SIG-M5 treated with dmso at 0.1 percent for 504 hours (cell line): ENCODE data around the gene KRT27.

Experiments used
- DNase-seq: peaks from one replicate; lab custom pipeline; 2025; ENCODE audit not compliant: unreplicated experiment; lab: John Stamatoyannopoulos, UW

Gene KRT27

GRCh38 chr17:40809721-40810421, 27.5 kb upstream of the KRT27 start:
- no peak for DNase-seq

DNA sequence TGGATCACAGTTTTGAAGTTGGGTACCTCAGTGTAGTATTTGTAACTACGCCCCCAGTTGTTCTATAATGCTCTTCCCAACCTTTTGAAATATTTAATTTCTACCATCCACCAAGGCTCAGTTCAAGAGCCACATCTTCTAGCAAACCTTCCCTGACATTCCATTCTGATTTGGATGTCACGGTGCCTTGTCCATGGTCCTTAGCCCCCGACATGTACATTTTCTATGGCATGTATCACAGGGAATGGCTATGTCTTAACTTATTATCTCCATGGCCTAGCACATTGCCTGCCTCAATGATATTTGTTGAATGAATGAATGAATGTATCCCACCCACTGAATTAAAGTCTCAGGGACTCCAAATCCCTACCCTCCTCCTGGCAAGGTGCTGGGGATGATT, 23.8 kb upstream of the KRT27 start:
- no peak for DNase-seq

DNA sequence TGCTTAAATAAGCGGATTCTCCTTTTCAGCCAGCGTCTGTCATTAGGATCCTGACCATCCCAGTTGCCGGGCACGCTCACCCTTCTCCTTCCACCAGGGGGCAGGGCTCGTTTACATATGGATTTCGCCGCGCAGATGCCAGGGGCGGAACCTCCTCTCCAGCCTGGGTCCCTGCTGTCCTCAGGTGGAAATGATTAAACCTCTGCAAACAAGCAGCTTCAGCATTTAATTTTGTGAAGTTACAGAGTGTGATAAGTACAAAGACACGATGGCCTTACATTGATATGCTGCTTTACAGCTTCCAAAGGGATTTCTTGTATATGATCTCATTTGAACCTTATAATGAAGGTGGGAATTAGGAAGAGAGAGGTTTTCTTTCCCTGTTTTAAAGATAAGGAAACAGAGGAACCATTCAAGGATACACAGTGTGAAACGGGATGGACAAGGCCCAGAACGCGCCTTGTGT, 21.3 kb upstream of the KRT27 start:
- peak; percentile 68 for DNase-seq

DNA sequence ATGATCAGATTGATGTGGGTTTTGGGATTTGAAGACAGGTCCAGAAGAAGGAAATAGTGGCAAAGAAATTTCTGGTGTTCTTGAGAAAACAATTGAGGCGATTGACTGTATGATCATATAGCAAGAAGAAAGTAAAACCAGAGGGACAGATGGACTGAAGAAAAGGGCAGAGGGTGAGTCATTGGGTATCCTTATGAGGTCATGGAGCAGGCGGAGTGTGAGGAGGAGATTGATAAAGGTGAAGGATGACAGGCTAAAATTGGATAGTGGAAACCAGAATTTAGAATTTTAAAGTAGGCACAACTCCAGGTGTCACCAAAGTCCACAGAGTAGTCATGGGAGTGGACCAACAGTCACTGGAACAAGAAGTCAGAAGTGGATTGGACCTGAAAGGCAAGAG, 18.8 kb upstream of the KRT27 start:
- no peak for DNase-seq

DNA sequence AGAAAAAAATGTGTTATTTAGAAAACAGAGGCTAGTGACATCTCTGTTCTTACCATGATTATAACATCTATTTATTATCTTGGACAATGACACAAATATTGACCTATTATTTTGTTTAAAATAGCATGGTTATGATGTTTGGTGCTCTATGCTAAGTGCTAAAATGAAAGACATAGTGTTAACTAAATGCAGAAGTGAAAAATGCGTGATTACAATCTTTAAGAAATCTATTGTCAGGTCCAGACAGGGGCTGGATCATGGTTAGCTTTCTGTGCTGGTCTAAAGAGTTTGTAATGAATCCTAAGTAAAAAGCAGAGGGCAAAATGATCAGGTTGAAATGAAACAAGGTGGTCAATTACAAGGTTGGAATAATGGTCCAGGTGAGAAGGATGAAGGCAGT, 18.0 kb upstream of the KRT27 start:
- no peak for DNase-seq

- DNase-seq: no peak
These were observed 17.5 kb upstream of the KRT27 start, which contains the start of gene KRT28 for GRCh38 chr17:40799859-40800258. KRT28 (minus strand) TSS chr17:40799959; CDS start chr17:40799893, 66 bp downstream.

DNA sequence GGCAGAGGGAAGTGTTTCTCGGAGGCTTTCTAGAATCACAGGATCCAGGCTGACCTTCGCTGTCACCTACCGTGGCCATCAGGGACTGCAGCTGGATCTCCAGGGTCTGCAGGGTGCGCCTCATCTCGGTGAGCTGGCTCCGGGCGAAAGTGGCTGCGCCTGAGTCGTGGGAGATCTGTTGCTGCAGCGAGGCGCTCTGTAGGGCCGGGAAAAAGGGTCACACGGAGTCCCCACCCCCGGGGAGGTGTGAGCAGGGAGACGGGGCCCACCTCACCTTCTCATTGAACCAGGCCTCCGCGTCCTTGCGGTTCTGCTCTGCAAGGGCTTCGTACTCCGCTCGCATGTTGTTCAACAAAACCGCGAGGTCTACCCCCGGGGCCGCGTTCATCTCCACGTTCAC, 14.5 kb upstream of the KRT27 start:
- no peak for DNase-seq

DNA sequence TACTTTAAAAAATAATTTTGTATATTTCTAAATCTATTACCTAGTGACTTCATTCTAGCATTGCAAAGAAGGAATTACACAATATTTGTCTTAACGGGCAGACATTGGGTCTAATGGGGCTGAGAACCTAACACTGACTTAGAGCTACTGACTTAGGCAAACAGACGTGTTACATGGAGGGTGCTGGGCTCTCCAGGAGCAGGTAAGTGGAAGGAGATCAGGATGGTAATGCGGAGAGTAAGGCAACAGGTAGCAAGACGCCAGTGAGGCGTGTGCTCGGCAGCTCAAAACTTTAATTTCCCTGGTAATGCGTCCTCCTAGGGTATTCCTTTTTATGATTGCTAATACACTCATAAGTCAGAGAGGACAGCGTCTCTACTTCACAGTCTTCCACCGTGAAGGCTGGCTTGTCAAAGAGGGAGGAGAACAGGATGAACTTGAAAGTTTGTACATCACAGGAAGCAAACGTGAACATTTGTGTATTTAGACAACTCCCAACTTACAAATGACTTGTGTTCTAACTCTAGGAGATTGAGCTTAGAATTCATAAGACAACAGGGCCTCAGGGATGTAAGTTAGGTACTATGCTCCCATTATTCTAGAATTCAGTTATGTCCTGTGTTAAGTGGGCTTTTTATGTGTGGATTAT, 12.8 kb upstream of the KRT27 start:
- DNase-seq: no peak

GRCh38 chr17:40794466-40794865, 12.1 kb upstream of the KRT27 start:
- peak; percentile 33 for DNase-seq

DNA sequence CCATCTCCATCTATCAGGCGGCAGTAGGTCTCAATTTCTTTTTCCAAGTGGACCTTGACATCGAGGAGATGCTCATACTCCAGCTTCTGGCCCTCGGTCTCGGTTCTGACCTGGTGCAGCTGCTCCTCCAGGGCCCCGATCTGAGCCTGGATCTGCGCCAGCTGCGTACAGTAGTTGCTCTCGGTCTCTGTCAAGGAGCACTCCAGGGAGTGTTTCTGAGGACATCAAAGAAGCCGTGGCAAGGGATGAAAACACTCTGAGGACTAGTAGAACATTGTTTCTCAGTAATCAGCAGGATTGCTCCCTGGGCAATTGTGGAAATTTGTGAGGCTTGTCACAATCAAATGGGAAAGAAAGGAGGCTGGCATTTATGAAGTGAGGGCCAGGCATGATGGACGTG, 11.5 kb upstream of the KRT27 start:
- DNase-seq: no peak

GRCh38 chr17:40791787-40792436, 9.6 kb upstream of the KRT27 start:
- DNase-seq: peak; percentile 40

DNA sequence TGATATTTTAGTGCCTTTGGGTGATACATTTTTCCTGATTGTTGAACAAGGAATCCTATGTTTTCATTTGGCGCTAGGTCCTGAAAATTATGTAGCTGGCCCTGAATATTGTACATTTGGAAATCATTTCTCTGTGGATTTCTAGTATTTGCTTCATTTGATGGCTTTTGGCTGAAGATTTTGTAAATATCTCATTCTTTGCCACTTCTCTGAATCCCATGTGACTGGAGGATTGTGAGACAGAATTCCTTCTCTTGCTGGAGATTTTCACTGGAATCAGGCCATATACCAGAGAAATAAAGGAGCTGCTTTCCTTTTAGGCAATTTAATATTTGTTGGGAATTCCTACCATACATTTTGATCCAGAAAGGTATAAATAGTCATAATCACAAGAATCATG, 8.8 kb upstream of the KRT27 start:
- no peak for DNase-seq

- no peak for DNase-seq
These were observed 3.0 kb downstream of the KRT27 start for GRCh38 chr17:40779181-40779909.

GRCh38 chr17:40778461-40778860, 3.9 kb downstream of the KRT27 start:
- no peak for DNase-seq

GRCh38 chr17:40777971-40778370, 4.4 kb downstream of the KRT27 start:
- DNase-seq: no peak

DNA sequence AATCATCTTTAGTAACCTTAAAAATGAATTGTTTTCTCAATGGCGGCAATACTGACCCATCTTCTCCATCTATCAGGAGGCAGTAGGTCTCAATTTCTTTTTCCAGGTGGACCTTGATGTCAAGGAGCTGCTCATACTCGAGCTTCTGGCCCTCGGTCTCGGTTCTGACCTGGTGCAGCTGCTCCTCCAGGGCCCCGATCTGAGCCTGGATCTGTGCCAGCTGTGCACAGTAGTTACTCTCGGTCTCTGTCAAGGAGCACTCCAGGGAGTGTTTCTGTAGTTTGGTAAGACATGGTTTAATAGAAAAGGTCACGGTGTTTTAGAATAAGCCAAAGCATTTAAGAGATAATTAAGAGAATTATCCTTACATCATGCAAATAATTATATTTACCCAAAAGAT, 4.9 kb downstream of the KRT27 start:
- no peak for DNase-seq

GRCh38 chr17:40775945-40776344, 6.4 kb downstream of the KRT27 start:
- no peak for DNase-seq

DNA sequence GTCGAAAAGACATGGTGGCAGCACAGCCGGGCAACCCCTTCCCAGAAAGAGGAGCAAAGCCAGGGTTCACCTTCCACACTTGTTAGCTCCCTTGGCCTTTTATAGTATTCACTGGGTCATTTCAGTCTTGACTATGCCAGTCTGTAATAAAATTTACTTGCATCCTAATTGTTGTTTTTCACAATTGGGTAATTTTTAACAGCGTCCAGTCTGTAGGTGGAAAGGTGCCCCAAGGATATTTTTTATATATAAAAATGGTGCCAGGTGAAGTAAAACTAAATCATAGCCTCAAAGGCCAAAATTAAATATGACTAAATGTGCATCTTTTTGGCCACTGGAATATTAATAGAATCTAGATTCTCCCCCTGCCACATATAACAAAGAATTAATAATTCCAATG, 10.2 kb downstream of the KRT27 start, which contains the start of gene KRT26:
Gene KRT26, minus strand, starts transcription at position 101 of the 400 bp plus-strand sequence. Its CDS starts 88 bp downstream, at position 13.
- DNase-seq: no peak

DNA sequence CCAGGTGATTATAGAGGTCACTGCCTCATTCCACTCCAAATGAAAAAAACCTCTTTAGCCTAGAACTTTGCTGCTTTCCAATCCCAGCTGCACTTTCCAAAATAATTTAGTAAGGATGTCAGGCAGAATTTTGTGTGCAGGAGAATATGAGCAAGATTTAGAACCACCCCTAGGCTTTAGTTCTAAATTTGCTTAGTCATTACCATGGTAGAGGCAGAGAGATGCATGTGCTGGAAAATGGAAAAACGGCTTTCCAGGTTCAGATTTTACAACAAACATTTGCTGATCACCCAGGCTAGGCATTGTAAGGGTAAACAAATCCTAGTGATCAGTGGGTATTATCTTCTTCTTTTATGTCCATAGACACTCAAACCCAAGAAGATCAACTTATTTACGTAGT, 16.7 kb downstream of the KRT27 start:
- no peak for DNase-seq

- DNase-seq: no peak
These were observed 18.6 kb downstream of the KRT27 start for GRCh38 chr17:40763752-40764151.
